PC-3 (cell line): ENCODE data around the gene SUSD4. TPM values are rescaled to one million over a fixed set of nuclear protein-coding genes. Genes with fewer than 3 reads are reported as not detected.

Experiments
- ATAC-seq: fragments of 200-7000 bp; cut with Tn5 transposase; 2 replicates; pipeline ENCODE4 v1.9.1; 2020; ENCODE audit warnings: mild to moderate bottlenecking, moderate library complexity
- BruUV-seq: library from RNA; stranded (reverse); fragments of 400-500 nt; replicated peaks from 2 replicates; lab custom pipeline; 2021; lab: Mats Ljungman, UMichigan
- CTCF ChIA-PET: fragments of 300-600 bp; sonication (Branson Sonifier 250); formaldehyde crosslinking; loops from one replicate; lab custom pipeline; 2022; ENCODE audit warnings: antibody characterized with exemption; lab: Charles Lee
- POLR2A ChIA-PET: fragments of 300-600 bp; sonication (Branson Sonifier 250); formaldehyde crosslinking; loops from one replicate; lab custom pipeline; 2022; ENCODE audit warnings: antibody characterized with exemption; ENCODE audit not compliant: unreplicated experiment; lab: Charles Lee
- DNase-seq: peaks from one replicate; pipeline ENCODE4 v3.0.0-alpha.2; 2015
- H2AFZ ChIP-seq: fragments of 300-600 bp; sonication (generic); 2 replicates; pipeline ENCODE4 v1.6.0; 2016; ENCODE audit warnings: antibody characterized with exemption, low read length
- H3F3A ChIP-seq: fragments of 300-600 bp; sonication (generic); one replicate; pipeline ENCODE4 v1.6.0; 2017; ENCODE audit warnings: antibody characterized with exemption, low read length, control low read depth, mild to moderate bottlenecking; ENCODE audit not compliant: unreplicated experiment
- H3K27ac ChIP-seq: fragments of 300-600 bp; sonication (generic); 2 replicates; pipeline ENCODE4 v1.5.1; 2016; ENCODE audit warnings: mild to moderate bottlenecking, low read length
- H3K27me3 ChIP-seq: fragments of 300-600 bp; sonication (generic); 2 replicates; pipeline ENCODE4 v1.6.1; 2016; ENCODE audit warnings: low read length, mixed read lengths
- H3K36me3 ChIP-seq: fragments of 300-600 bp; sonication (generic); 2 replicates; pipeline ENCODE4 v1.6.1; 2016; ENCODE audit warnings: low read depth, mixed run types, low read length, mixed read lengths
- H3K4me1 ChIP-seq: fragments of 300-600 bp; sonication (generic); 2 replicates; pipeline ENCODE4 v1.5.1; 2016; ENCODE audit warnings: low read length; ENCODE audit not compliant: insufficient read depth
- H3K4me2 ChIP-seq: fragments of 300-600 bp; sonication (generic); 2 replicates; pipeline ENCODE4 v1.6.0; 2016; ENCODE audit warnings: low read length
- H3K4me3 ChIP-seq: fragments of 300-600 bp; sonication (generic); 2 replicates; pipeline ENCODE4 v1.5.1; 2016; ENCODE audit warnings: mild to moderate bottlenecking, low read length, mixed read lengths
- H3K79me2 ChIP-seq: fragments of 300-600 bp; sonication (generic); 2 replicates; pipeline ENCODE4 v1.6.1; 2017; ENCODE audit warnings: low read length, mixed read lengths
- H3K9ac ChIP-seq: fragments of 300-600 bp; sonication (generic); 2 replicates; pipeline ENCODE4 v1.6.0; 2016; ENCODE audit warnings: mild to moderate bottlenecking, low read length
- H3K9me2 ChIP-seq: fragments of 300-600 bp; sonication (generic); replicated peaks from 2 replicates; pipeline ENCODE4 v1.6.1; 2016; ENCODE audit warnings: mixed run types, low read length, mixed read lengths
- H3K9me3 ChIP-seq: fragments of 300-600 bp; sonication (generic); 2 replicates; pipeline ENCODE4 v1.6.1; 2016; ENCODE audit warnings: low read length, mixed read lengths
- H4K20me1 ChIP-seq: fragments of 300-600 bp; sonication (generic); 2 replicates; pipeline ENCODE4 v1.6.1; 2016; ENCODE audit warnings: low read length, mixed read lengths
- CTCF ChIP-seq: fragments of 300-600 bp; sonication (generic); conservative IDR thresholded peaks from 2 replicates; pipeline ENCODE4 v1.5.1; 2017; ENCODE audit warnings: antibody characterized with exemption, low read depth, mild to moderate bottlenecking, low read length
- EZH2 ChIP-seq: fragments of 300-600 bp; sonication (generic); IDR thresholded peaks from one replicate; pipeline ENCODE4 v1.6.1; 2017; ENCODE audit warnings: antibody characterized with exemption, mild to moderate bottlenecking, low read length; ENCODE audit not compliant: unreplicated experiment
- EZH2phosphoT487 ChIP-seq: fragments of 300-600 bp; sonication (generic); IDR thresholded peaks from 2 replicates; pipeline ENCODE4 v1.6.1; 2018; ENCODE audit warnings: mild to moderate bottlenecking, antibody characterized with exemption, low read length, borderline replicate concordance
- intact Hi-C: fragments of 100-400 bp; cut with micrococcal nuclease; formaldehyde crosslinking; loops from 2 replicates; pipeline ENCODE4 v1.9.0; 2023
- total RNA-seq: library from RNA; depleted of rRNA; stranded (reverse); fragments of >200 nt; gene quantifications from 2 replicates; pipeline ENCODE4 v1.2.3, GENCODE V29; 2014

The SUSD4 gene
- total RNA-seq, 1 experiment from 2014 or later = 5.2 TPM

DNA sequence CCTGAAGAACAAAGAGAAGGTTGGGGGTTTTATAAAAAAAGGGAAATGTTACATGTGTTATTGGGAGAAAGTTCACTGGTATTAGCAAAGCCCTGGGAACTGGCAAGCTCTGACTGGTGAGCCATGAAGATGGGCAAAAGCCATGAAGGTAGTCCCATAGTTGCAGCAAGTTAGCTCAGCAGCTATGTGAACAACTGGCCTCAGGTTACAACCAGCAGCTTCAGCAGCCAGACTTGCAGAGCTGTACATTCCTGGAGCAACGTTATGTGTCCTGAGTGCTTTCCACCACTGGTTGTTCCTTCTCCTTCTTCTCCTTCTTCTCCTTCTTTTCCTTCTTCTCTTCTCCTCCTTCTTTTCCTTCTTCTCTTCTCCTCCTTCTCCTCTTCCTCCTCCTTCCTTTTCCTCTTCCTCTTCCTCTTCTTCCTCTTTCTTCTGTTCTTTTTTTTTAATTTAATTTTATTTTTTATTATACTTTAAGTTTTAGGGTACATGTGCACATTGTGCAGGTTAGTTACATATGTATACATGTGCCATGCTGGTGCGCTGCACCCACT, 164.8 kb downstream of the SUSD4 start:
- CTCF ChIA-PET = no interaction called here
- ATAC-seq (no peak), DNase-seq (no peak)
- no peak overlapping the region for H3K4me3 ChIP-seq
- no peak for TF ChIP-seq EZH2
- no peak for TF ChIP-seq EZH2phosphoT487
- TF ChIP-seq CTCF = no peak
- BruUV-seq = no TSS peak
- POLR2A ChIA-PET = no interaction called here
- H3K4me1 ChIP-seq = no peaks in the 10 kb centered on the region
- intact Hi-C loops = no loop called here
- no peak overlapping the region for H3K9ac ChIP-seq
- no peaks in the 10 kb centered on the region for H3K27me3 ChIP-seq
- no peaks in the 10 kb centered on the region for H3K36me3 ChIP-seq
- no peak overlapping the region for H3K4me2 ChIP-seq
- H3K9me2 ChIP-seq = no peaks in the 10 kb centered on the region
- no peak overlapping the region for H3K27ac ChIP-seq
- H2AFZ ChIP-seq = no peak overlapping the region
- H3F3A ChIP-seq = no peaks in the 10 kb centered on the region
- H4K20me1 ChIP-seq = no peaks in the 10 kb centered on the region
- no peaks in the 10 kb centered on the region for H3K9me3 ChIP-seq
- no peaks in the 10 kb centered on the region for H3K79me2 ChIP-seq

- ChIA-PET CTCF (interaction anchor here (0.6 kb wide), 1 partner anchor 111 kb away, joined by 4 read pairs; no protein-coding TSS in a partner anchor), POLR2A (no interaction called here)
Measured at GRCh38 chr1:223198628-223198965, 165.4 kb downstream of the SUSD4 start.

More at GRCh38 chr1:223198628-223198965, 165.4 kb downstream of the SUSD4 start:
- H4K20me1 ChIP-seq = no peaks in the 10 kb centered on the region
- no peak overlapping the region for H3K4me2 ChIP-seq
- no peaks in the 10 kb centered on the region for H3K79me2 ChIP-seq
- DNase-seq (no peak), ATAC-seq (no peak)
- no peaks in the 10 kb centered on the region for H3K9me3 ChIP-seq
- no TSS peak for BruUV-seq
- TF ChIP-seq EZH2phosphoT487 (no peak), CTCF (no peak), EZH2 (no peak)
- H3K4me3 ChIP-seq = no peak overlapping the region
- H3K36me3 ChIP-seq = no peaks in the 10 kb centered on the region
- H3K9ac ChIP-seq = no peak overlapping the region
- H3K27me3 ChIP-seq = no peaks in the 10 kb centered on the region
- H3K9me2 ChIP-seq = no peaks in the 10 kb centered on the region
- H2AFZ ChIP-seq = no peak overlapping the region
- intact Hi-C loops = no loop called here
- no peaks in the 10 kb centered on the region for H3K4me1 ChIP-seq
- H3F3A ChIP-seq = no peaks in the 10 kb centered on the region
- H3K27ac ChIP-seq = no peak overlapping the region
